K562 treated with DMSO at 1 percent for 4 hours (cell line): ENCODE measurements around the gene MT1G. TPM values are rescaled to one million over a fixed set of nuclear protein-coding genes. Genes with fewer than 3 reads are reported as not detected.

Experiments used
- total RNA-seq: library from RNA; unstranded; fragments of 300-600 nt; gene quantifications from 2 replicates; pipeline ENCODE4 v1.2.3, GENCODE V29; 2022; ENCODE audit not compliant: insufficient read depth

The MT1G gene
- not detected in 2 replicates for total RNA-seq

GRCh38 chr16:56667581-56668571 is at the start of gene MT1G:
TSS of gene MT1G (minus strand) at chr16:56668065. CDS start at chr16:56667993, 72 bp downstream.

DNA sequence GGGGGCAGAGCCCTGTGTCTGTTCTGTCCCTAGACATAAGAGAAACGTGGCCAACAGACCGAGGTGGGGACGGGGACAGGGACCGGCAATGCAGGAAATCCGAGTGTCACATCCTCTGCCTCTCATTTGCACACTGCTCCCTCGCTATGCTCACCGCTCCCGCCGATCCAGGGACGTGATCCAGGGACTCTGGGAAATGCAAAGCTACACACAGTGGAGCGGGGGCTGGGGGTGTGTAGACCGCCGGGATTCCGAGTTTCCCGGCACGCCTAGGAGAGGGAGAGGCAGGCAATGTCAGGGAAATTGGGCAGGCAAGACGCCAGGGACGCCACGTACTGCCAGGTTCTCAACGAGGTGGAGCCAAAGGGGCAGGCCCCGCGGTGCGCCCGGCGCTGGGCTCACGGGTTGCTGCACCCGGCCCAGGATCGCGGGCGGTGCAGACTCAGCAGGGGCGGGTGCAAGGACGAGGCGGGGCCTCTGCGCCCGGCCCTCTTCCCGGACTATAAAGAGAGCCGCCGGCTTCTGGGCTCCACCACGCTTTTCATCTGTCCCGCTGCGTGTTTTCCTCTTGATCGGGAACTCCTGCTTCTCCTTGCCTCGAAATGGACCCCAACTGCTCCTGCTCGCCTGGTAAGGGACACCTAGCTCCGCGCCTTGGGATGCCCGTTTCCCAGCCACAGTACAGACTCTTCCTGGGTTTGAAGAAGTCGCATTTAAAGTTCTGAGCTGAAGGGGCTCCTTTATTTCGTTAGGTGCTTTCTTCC is 14.3 kb upstream of the MT1G start, which contains the start of gene MT1X:
Gene MT1X (plus strand): TSS at position 532 of the 764 bp plus-strand sequence. CDS start 71 bp downstream, at position 603.

GRCh38 chr16:56669005-56669839 is 1.4 kb upstream of the MT1G start, which contains the start of gene MT1H:
TSS of gene MT1H (plus strand) at chr16:56669814. CDS start at chr16:56669885, 71 bp downstream.

DNA sequence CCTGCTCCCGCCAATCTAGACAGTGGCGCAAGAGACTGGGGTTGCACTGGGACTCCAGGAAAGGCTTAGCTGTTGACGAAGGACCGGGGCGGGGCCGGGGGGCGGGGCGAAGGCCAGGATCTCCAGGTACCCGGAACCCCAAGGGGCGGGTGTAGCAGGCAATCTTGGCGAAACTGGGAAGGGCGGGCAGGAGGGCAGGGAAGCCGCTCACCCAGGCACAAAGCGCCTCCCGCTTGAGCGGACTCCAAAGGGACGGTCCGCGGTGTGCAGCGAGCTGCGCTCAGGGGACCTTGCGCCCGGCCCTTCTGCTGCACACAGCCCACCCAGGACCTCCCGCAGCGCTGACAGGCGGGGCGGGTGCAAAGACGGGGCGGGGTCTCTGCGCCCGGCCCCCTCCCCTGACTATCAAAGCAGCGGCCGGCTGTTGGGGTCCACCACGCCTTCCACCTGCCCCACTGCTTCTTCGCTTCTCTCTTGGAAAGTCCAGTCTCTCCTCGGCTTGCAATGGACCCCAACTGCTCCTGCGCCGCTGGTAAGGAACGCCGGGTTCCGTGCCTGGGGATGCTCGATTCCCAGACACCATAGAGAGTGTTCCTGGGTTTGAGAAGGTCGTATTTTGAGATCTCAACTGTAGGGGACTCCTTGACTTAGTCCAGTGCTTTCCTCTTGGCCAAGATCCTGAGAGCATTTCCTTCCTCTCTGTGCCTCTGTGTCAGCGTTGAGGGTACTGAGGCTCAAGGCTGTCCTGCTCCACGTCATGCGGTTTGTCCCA is 10.1 kb downstream of the MT1G start, which contains the start of gene MT1F:
Gene MT1F (plus strand): TSS at position 405 of the 772 bp plus-strand sequence. CDS start 100 bp downstream, at position 505.

GRCh38 chr16:56651586-56651985 is 16.3 kb downstream of the MT1G start, which contains the start of gene MT1B:
TSS of gene MT1B (plus strand) at chr16:56651886. CDS start at chr16:56651954, 68 bp downstream.

DNA sequence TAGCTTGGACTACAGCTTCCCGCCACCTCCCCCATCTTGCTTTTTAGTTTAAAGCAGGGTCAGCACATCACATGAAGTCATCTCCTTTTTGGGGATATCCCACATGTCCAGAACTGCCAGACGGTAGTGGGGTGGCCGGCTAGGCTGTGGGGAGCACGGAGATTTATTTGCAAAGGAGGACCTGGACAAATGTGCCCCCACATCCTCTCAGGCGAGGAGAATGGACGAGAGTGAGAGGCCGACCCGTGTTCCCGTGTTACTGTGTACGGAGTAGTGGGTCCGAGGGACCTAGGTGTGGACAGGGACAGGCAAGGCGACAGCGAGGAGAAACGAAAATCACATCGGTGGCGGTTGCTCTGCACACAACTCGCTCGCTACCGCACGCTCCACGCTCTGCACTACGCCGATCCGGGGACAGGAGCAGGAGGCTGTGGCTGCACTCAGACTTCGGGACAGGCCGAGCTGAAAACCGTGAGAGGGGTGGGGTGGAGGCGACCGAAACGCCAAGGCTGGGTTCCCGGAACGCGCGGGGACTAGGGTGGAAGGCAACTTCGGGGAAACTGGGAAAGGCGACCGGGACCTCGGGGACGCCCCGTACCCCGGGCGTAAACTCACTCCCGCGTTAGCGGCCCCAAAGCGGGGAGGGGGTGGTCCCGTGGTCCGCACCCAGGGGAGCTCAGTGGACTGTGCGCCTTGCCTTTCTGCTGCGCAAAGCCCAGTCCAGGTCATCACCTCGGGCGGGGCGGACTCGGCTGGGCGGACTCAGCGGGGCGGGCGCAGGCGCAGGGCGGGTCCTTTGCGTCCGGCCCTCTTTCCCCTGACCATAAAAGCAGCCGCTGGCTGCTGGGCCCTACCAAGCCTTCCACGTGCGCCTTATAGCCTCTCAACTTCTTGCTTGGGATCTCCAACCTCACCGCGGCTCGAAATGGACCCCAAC is 29.8 kb downstream of the MT1G start, which contains the start of gene MT1A:
Gene MT1A (plus strand): TSS at position 853 of the 937 bp plus-strand sequence. CDS start 73 bp downstream, at position 926.

GRCh38 chr16:56632156-56632847 is 35.6 kb downstream of the MT1G start, which contains the start of gene MT1M:
TSS of gene MT1M (plus strand) at chr16:56632659. CDS start at chr16:56632732, 73 bp downstream.

DNA sequence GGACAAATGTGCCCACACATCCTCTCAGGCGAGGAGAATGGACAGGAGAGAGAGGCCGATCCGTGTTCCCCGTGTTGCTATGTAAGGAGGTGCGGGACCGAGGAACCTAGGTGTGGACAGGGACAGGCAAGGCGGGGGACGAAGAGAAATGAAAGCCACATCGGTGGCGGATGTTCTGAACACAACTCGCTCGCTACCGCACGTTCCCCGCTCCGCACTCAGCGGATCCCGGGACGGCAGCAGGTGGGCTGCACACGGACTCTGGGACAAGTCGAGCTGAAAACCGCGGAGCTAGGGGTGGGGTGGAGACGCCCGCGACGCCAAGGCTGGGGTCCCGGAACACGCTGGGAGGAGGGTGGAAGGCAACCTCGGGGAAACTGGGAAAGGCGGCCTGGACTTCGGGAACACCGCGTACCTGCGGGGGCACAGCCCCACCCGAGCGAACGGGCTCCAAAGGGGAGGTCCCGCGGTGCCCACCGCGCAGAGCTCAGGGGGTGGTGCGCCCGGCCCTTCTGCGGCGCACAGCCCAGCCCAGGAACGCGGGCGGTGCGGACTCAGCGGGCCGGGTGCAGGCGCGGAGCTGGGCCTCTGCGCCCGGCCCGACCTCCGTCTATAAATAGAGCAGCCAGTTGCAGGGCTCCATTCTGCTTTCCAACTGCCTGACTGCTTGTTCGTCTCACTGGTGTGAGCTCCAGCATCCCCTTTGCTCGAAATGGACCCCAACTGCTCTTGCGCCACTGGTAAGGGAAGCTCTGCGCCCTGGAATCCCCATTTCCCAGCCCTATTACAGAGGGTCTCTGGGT is 42.5 kb downstream of the MT1G start, which contains the start of gene MT1E:
Gene MT1E (plus strand): TSS at position 642 of the 803 bp plus-strand sequence. CDS start 71 bp downstream, at position 713.

Other genes starting within 250 kb of the MT1G start
- 106 and 107 TPM in 2 replicates for gene AMFR, start 242.5 kb downstream of the MT1G start, total RNA-seq
- gene NUDT21, start 216.7 kb downstream of the MT1G start, total RNA-seq, result 39.5 and 63.7 TPM in 2 replicates
- 23.1 and 26.9 TPM in 2 replicates for gene OGFOD1, start 216.5 kb downstream of the MT1G start, total RNA-seq
- gene BBS2, start 148.0 kb downstream of the MT1G start, total RNA-seq, result 12.4 and 21.7 TPM in 2 replicates
- gene MT4, start 103.0 kb downstream of the MT1G start, total RNA-seq, result not detected in 2 replicates
- not detected in 2 replicates for gene MT3, start 78.5 kb downstream of the MT1G start, total RNA-seq
- 10.0 and 23.8 TPM in 2 replicates for gene MT2A, start 59.5 kb downstream of the MT1G start, total RNA-seq
- not detected in 2 replicates for gene MT1E, start 42.3 kb downstream of the MT1G start, total RNA-seq
- not detected in 2 replicates for gene MT1M, start 35.4 kb downstream of the MT1G start, total RNA-seq
- gene MT1A, start 29.4 kb downstream of the MT1G start, total RNA-seq, result not detected in 2 replicates
- not detected in 2 replicates for gene MT1B, start 16.2 kb downstream of the MT1G start, total RNA-seq
- gene MT1F, start 10.1 kb downstream of the MT1G start, total RNA-seq, result not detected in 2 replicates
- gene MT1H, start 1.7 kb upstream of the MT1G start, total RNA-seq, result not detected in 2 replicates
- gene MT1X, start 14.4 kb upstream of the MT1G start, total RNA-seq, result 12.9 TPM in 1 of 2 replicates, not detected in the other
- gene NUP93, start 62.1 kb upstream of the MT1G start, total RNA-seq, result 55.8 and 61.2 TPM in 2 replicates
- not detected in 2 replicates for gene SLC12A3, start 197.1 kb upstream of the MT1G start, total RNA-seq